Skeletal muscle tissue (tissue), 4 donors: ENCODE results near the gene A4GNT. TPM values are rescaled to one million over a fixed set of nuclear protein-coding genes. Genes with fewer than 3 reads are reported as not detected.
"Not testable (repeated sequence)": the region's sequence is repeated elsewhere in the genome, so short reads cannot be mapped to it uniquely, and the experiment has no call there.

Experiments used
- H3K27ac ChIP-seq: one replicate; pipeline ENCODE4 v1.7.0; 2013; ENCODE audit warnings: mild to moderate bottlenecking, low read depth, low read length, inconsistent platforms
- H3K27me3 ChIP-seq, 3 donors: one replicate each; pipeline ENCODE4 v1.7.0; 2013; ENCODE audit warnings: low read length in 3 of 3; ENCODE audit not compliant: control insufficient read depth in 3 of 3, insufficient read depth in 3 of 3
- H3K36me3 ChIP-seq, 3 donors: one replicate each; pipeline ENCODE4 v1.7.0; 2013; ENCODE audit warnings: low read length in 3 of 3; ENCODE audit not compliant: control insufficient read depth in 3 of 3, insufficient read depth in 3 of 3
- H3K4me1 ChIP-seq, 3 donors: one replicate each; pipeline ENCODE4 v1.7.0; 2013; ENCODE audit warnings: low read length in 3 of 3, mild to moderate bottlenecking in 3 of 3; ENCODE audit not compliant: control insufficient read depth in 3 of 3, insufficient read depth in 3 of 3
- H3K4me3 ChIP-seq, 3 donors: one replicate each; pipeline ENCODE4 v1.7.0; 2013; ENCODE audit warnings: low read length in 3 of 3
- H3K9ac ChIP-seq, 3 donors: one replicate each; pipeline ENCODE4 v1.7.0; 2013; ENCODE audit warnings: low read length in 3 of 3, mild to moderate bottlenecking in 3 of 3, moderate library complexity in 2 of 3, low read depth in 1 of 3
- H3K9me3 ChIP-seq, 3 donors: one replicate each; pipeline ENCODE4 v1.7.0; 2013; ENCODE audit warnings: low read length in 3 of 3; ENCODE audit not compliant: control insufficient read depth in 3 of 3
- total RNA-seq: library from RNA; depleted of rRNA; stranded (reverse); fragments of >200 nt; gene quantifications from one replicate; pipeline ENCODE4 v1.2.3, GENCODE V29; 2014
- donor health status: Osteomylitis.

Gene A4GNT
- total RNA-seq, 1 donor from 2014 or later: not detected

GRCh38 chr3:138099417-138099816, 32.8 kb downstream of the A4GNT start:
- no peaks in the 10 kb centered on the region for H3K27me3 ChIP-seq
- H3K9me3 ChIP-seq: no peaks in the 10 kb centered on the region
- no peak overlapping the region for H3K4me3 ChIP-seq
- peaks cover 2 to 17% (median 10%) of the 10 kb centered on the region in 3 donors for H3K36me3 ChIP-seq
- no peak overlapping the region for H3K9ac ChIP-seq
- H3K27ac ChIP-seq: no peak overlapping the region
- no peaks in the 10 kb centered on the region for H3K4me1 ChIP-seq

DNA sequence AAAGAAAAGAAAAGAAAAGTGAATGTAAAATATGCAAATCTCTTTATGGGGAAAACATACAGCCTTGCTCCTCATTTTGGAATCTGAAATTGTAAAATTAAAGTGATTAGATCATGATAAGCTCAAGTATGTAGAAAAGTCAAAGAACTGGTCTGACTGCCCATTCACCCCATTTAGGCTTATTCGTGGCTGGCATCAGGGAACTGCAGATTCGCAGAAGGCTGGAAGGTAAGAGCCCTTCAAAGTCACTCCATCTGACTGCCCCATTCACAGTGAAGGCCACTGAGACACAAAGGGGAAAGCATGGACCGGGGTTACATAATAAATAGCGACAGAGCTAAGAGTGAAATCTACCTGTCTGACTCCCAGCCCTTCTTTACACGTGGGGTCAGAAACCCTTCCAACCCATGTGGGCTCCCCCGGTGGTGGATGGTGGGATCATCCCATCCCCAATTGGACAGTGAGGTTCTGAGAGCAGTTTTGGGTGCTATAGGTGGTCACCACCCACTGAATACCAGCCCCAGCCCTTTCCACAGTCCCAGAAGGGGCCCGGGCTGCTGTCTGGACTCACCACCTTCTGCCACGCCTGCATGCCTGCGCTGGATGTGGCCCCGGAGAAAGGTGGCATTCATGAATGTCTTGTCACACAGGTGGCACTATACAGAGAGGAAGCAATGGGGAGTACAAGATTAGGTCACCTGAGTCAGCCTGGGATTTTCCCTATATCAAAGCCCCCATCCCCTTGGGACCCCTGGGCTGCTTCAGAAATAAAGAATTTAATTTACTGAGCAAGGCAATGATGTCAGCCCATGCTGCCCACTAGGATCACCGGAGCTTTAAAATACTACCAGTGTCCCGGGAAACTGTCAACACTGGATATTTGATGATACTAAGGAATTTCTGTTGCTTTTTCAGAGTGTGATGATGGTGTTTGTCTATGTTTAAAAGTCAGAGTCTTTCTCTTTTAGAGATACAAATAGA, 34.7 kb downstream of the A4GNT start:
- no peak overlapping the region for H3K27ac ChIP-seq
- no peaks in the 10 kb centered on the region for H3K9me3 ChIP-seq
- H3K4me1 ChIP-seq: no peaks in the 10 kb centered on the region
- H3K4me3 ChIP-seq: no peak overlapping the region
- no peaks in the 10 kb centered on the region for H3K27me3 ChIP-seq
- H3K36me3 ChIP-seq: peaks cover 0 to 14% (median 12%) of the 10 kb centered on the region in 3 donors
- no peak overlapping the region for H3K9ac ChIP-seq

GRCh38 chr3:138093721-138094120, 38.5 kb downstream of the A4GNT start:
- H3K9ac ChIP-seq: no peak overlapping the region
- H3K27me3 ChIP-seq: no peaks in the 10 kb centered on the region
- no peak overlapping the region for H3K4me3 ChIP-seq
- no peaks in the 10 kb centered on the region for H3K4me1 ChIP-seq
- H3K27ac ChIP-seq: no peak overlapping the region
- H3K36me3 ChIP-seq: peaks cover 0 to 14% (median 12%) of the 10 kb centered on the region in 3 donors
- no peaks in the 10 kb centered on the region for H3K9me3 ChIP-seq

GRCh38 chr3:138092023-138092422, 40.2 kb downstream of the A4GNT start:
- no peaks in the 10 kb centered on the region for H3K4me1 ChIP-seq
- no peaks in the 10 kb centered on the region for H3K27me3 ChIP-seq
- no peak overlapping the region for H3K27ac ChIP-seq
- no peak overlapping the region for H3K4me3 ChIP-seq
- H3K9me3 ChIP-seq: no peaks in the 10 kb centered on the region
- peaks cover 2 to 20% (median 20%) of the 10 kb centered on the region in 3 donors for H3K36me3 ChIP-seq
- no peak overlapping the region for H3K9ac ChIP-seq

GRCh38 chr3:138089091-138089490, 43.1 kb downstream of the A4GNT start:
- no peak overlapping the region for H3K27ac ChIP-seq

DNA sequence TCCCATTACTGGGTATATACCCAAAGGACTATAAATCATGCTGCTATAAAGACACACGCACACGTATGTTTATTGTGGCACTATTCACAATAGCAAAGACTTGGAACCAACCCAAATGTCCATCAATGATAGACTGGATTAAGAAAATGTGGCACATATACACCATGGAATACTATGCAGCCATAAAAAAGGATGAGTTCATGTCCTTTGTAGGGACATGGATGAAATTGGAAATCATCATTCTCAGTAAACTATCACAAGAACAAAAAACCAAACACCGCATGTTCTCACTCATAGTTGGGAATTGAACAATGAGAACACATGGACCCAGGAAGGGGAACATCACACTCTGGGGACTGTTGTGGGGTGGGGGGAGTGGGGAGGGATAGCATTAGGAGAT, 46.4 kb downstream of the A4GNT start:
- H3K9ac ChIP-seq, H3K4me3 ChIP-seq, H3K4me1 ChIP-seq, H3K27ac ChIP-seq, H3K9me3 ChIP-seq, H3K27me3 ChIP-seq: not testable (repeated sequence)
- H3K36me3 ChIP-seq: peaks cover 7 to 23% (median 10%) of the 10 kb centered on the region in 3 donors

More at GRCh38 chr3:138089091-138089490, 43.1 kb downstream of the A4GNT start:
- Histone ChIP-seq H3K4me3 (no peak overlapping the region), H3K9me3 (no peaks in the 10 kb centered on the region), H3K9ac (no peak overlapping the region), H3K27me3 (no peaks in the 10 kb centered on the region), H3K4me1 (no peaks in the 10 kb centered on the region), H3K36me3 (peaks cover 8 to 26% (median 8%) of the 10 kb centered on the region in 3 donors)

DNA sequence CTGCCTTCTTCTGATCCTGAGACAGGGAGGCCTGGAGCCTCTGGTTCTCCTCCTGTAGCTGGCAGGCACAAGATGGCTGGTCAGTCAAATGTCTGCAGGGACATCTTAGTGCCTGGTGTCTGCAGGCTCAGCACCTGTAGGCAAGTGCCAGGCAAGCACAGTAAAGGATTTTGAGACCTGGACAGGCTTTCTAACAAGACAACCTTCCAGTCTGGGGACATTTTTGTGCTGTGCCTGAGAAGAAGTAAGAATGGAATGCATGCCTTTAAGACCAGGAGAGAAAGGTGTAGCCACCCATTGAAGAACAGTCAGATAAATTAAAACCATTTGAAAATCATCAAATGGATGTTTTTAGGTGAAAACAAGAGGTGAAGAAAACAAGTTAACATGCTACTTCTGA, 48.0 kb downstream of the A4GNT start:
- H3K9ac ChIP-seq: no peak overlapping the region
- no peak overlapping the region for H3K4me3 ChIP-seq
- H3K36me3 ChIP-seq: peaks cover 7 to 23% (median 10%) of the 10 kb centered on the region in 3 donors
- H3K27me3 ChIP-seq: no peaks in the 10 kb centered on the region
- H3K27ac ChIP-seq: no peak overlapping the region
- H3K9me3 ChIP-seq: no peaks in the 10 kb centered on the region
- no peaks in the 10 kb centered on the region for H3K4me1 ChIP-seq

- no peak overlapping the region for H3K4me3 ChIP-seq
- H3K36me3 ChIP-seq: peaks cover 7 to 22% (median 10%) of the 10 kb centered on the region in 3 donors
These were observed 49.2 kb downstream of the A4GNT start for GRCh38 chr3:138082992-138083386.

DNA sequence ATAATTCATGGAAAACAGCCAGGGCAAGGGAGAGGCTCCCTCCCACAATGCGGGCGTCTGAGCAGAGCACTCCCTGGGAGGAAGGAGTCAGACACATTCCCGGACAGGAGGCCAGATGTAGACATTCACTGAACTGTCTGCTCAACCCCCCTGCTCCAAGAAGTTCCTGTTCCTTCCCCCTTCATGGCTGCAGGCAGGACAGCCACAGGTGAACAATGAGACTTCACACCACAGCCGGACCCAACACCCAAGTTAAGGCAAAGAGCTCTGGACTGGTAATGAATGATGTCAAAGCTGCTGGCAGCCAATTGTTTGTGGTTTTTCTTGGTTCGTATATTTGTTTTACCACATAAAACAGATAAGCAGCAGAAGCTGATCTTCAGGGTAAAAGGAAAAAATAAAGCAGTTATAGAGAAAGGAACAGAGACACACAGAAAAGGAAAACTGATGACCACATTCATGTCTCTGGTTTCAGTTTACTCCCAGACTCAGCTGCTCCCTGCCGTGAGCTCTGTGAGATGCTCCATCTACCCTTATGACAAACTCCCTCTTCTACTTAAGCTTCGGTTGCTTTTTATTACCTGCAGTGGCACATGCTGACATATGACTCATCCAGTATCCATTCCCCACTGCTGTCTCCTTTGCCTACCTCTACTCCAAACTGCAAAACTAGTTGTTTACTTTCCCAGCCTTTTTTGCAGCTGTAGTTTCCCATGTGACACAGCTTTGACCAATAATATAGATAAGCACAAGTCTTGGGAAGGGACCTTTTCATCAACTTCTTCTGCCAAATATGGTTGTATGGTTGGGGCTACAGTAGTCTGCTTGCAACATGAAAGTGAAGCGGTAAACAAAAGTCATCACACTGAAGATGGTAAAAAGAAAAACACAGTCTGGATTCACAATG, 49.9 kb downstream of the A4GNT start:
- H3K4me1 ChIP-seq: no peaks in the 10 kb centered on the region
- H3K27ac ChIP-seq: no peak overlapping the region
- H3K36me3 ChIP-seq: peaks cover 2 to 21% (median 11%) of the 10 kb centered on the region in 3 donors
- H3K27me3 ChIP-seq: no peaks in the 10 kb centered on the region
- no peak overlapping the region for H3K4me3 ChIP-seq
- H3K9me3 ChIP-seq: no peaks in the 10 kb centered on the region
- H3K9ac ChIP-seq: peak overlapping the region in 1 of 3 donors; percentile 8

More at GRCh38 chr3:138082992-138083386, 49.2 kb downstream of the A4GNT start:
- Histone ChIP-seq H3K9me3 (no peaks in the 10 kb centered on the region), H3K4me1 (no peaks in the 10 kb centered on the region), H3K9ac (no peak overlapping the region), H3K27ac (no peak overlapping the region), H3K27me3 (no peaks in the 10 kb centered on the region)
